SU-DHL-6 (cell line): ENCODE data around the gene SCT.

Experiments used
- H2AFZ ChIP-seq: fragments of 200-600 bp; sonication (generic); 2 replicates; pipeline ENCODE4 v1.6.1; 2014; ENCODE audit warnings: low read depth, mild to moderate bottlenecking, moderate library complexity, mixed read lengths, antibody characterized with exemption, low read length; ENCODE audit not compliant: severe bottlenecking
- H3F3A ChIP-seq: fragments of 200-600 bp; shearing (Covaris generic); 2 replicates; pipeline ENCODE4 v1.6.0; 2016; ENCODE audit warnings: antibody characterized with exemption, mild to moderate bottlenecking; ENCODE audit not compliant: insufficient read depth
- H3K27ac ChIP-seq: fragments of 200-600 bp; sonication (generic); 2 replicates; pipeline ENCODE4 v1.5.1; 2016; ENCODE audit warnings: low read depth, mild to moderate bottlenecking, low read length, moderate library complexity, mixed read lengths
- H3K27me3 ChIP-seq: fragments of 200-600 bp; sonication (generic), shearing (Covaris generic); 2 replicates; pipeline ENCODE4 v1.6.0; 2014; ENCODE audit warnings: mild to moderate bottlenecking, low read length
- H3K36me3 ChIP-seq: fragments of 200-600 bp; sonication (generic); 2 replicates; pipeline ENCODE4 v1.6.1; 2014; ENCODE audit warnings: mild to moderate bottlenecking, low read length, mixed read lengths
- H3K4me2 ChIP-seq: fragments of 300-600, 200-600 bp; shearing (Covaris generic), sonication (generic); 2 replicates; pipeline ENCODE4 v1.6.0; 2014; ENCODE audit warnings: low read length, low read depth, mild to moderate bottlenecking; ENCODE audit not compliant: poor library complexity, severe bottlenecking
- H3K4me3 ChIP-seq: fragments of 200-600 bp; sonication (generic); 2 replicates; pipeline ENCODE4 v1.5.1; 2014; ENCODE audit warnings: antibody characterized with exemption, low read length, mild to moderate bottlenecking, mixed read lengths; ENCODE audit not compliant: insufficient read depth, poor library complexity, severe bottlenecking
- H3K79me2 ChIP-seq: fragments of 200-600 bp; sonication (generic); 2 replicates; pipeline ENCODE4 v1.6.1; 2014; ENCODE audit warnings: mild to moderate bottlenecking, low read length, moderate library complexity; ENCODE audit not compliant: insufficient read depth
- H3K9ac ChIP-seq: fragments of 200-600 bp; sonication (generic); 2 replicates; pipeline ENCODE4 v1.7.0; 2014; ENCODE audit warnings: mild to moderate bottlenecking, low read length
- H3K9me2 ChIP-seq: fragments of 200-600 bp; sonication (generic); replicated peaks from 2 replicates; pipeline ENCODE4 v1.6.1; 2014; ENCODE audit warnings: low read length; ENCODE audit not compliant: insufficient read depth
- H3K9me3 ChIP-seq: fragments of 200-600 bp; sonication (generic); 2 replicates; pipeline ENCODE4 v1.6.1; 2014; ENCODE audit warnings: low read length, mixed read lengths; ENCODE audit not compliant: insufficient read depth
- H4K20me1 ChIP-seq: fragments of 200-600 bp; sonication (generic); 2 replicates; pipeline ENCODE4 v1.6.1; 2014; ENCODE audit warnings: low read depth, mild to moderate bottlenecking, antibody characterized with exemption, low read length, moderate library complexity, mixed read lengths
- EZH2phosphoT487 ChIP-seq: fragments of 200-600 bp; sonication (generic), shearing (Covaris generic); conservative IDR thresholded peaks from 2 replicates; pipeline ENCODE4 v1.6.1; 2018; ENCODE audit warnings: mild to moderate bottlenecking, antibody characterized with exemption, low read length, moderate library complexity, mixed read lengths
- TF ChIP-seq, protein P1 (sequence below): fragments of 200-600 bp; sonication (generic); IDR thresholded peaks from one replicate; pipeline ENCODE4 v1.5.1; 2017; ENCODE audit warnings: antibody characterized with exemption, mild to moderate bottlenecking, low read length, moderate library complexity; ENCODE audit not compliant: insufficient read depth, poor library complexity, severe bottlenecking

SCT gene

DNA sequence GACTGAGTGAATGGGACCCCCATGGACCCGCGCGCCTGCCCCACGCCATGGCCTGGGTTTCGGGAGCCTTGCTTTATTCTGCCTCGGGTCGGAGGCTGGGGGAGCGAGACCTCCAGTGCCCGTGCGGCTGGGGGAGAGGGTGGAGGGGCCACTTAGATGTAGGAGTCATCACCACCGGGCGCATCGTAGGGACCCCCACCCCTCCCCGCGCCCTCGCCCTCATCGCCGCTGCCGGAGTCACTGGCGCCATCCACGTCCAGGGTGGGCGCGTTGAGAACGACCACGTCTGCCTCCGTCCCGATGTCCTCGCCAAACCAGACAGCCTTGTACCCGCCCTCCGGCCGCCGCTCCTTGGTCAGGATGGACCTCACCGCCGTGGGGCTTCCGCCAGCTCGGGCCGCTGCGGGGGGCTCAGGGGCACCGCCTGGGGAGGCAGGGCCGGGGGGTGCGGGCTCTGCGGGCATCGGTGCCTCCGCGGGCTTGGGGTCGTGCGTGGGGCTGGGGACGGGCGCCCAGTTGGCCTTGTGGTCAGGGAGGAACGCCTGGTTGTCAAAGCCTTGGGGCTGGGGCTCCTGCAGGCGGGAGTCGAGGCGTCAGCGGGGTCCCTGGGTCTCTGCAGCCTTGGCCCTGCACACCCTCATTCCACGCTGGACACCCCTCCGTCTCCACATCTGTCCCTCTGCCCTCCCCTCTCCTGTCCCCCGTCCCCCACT, 9.6 kb downstream of the SCT start:
- Histone ChIP-seq H3F3A (peaks cover 3% of the 10 kb centered on the region), H3K9ac (no peak overlapping the region), H3K4me3 (no peak overlapping the region), H2AFZ (no peak overlapping the region), H3K36me3 (no peaks in the 10 kb centered on the region), H3K9me2 (no peaks in the 10 kb centered on the region), H3K79me2 (no peaks in the 10 kb centered on the region), H3K4me2 (no peak overlapping the region), H4K20me1 (no peaks in the 10 kb centered on the region; the same call in 1 of the 2 replicates), H3K9me3 (no peaks in the 10 kb centered on the region), H3K27ac (no peak overlapping the region), H3K27me3 (no peaks in the 10 kb centered on the region)
- TF ChIP-seq, protein P1, sequence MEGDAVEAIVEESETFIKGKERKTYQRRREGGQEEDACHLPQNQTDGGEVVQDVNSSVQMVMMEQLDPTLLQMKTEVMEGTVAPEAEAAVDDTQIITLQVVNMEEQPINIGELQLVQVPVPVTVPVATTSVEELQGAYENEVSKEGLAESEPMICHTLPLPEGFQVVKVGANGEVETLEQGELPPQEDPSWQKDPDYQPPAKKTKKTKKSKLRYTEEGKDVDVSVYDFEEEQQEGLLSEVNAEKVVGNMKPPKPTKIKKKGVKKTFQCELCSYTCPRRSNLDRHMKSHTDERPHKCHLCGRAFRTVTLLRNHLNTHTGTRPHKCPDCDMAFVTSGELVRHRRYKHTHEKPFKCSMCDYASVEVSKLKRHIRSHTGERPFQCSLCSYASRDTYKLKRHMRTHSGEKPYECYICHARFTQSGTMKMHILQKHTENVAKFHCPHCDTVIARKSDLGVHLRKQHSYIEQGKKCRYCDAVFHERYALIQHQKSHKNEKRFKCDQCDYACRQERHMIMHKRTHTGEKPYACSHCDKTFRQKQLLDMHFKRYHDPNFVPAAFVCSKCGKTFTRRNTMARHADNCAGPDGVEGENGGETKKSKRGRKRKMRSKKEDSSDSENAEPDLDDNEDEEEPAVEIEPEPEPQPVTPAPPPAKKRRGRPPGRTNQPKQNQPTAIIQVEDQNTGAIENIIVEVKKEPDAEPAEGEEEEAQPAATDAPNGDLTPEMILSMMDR, result no peak
- no peak for TF ChIP-seq EZH2phosphoT487

DNA sequence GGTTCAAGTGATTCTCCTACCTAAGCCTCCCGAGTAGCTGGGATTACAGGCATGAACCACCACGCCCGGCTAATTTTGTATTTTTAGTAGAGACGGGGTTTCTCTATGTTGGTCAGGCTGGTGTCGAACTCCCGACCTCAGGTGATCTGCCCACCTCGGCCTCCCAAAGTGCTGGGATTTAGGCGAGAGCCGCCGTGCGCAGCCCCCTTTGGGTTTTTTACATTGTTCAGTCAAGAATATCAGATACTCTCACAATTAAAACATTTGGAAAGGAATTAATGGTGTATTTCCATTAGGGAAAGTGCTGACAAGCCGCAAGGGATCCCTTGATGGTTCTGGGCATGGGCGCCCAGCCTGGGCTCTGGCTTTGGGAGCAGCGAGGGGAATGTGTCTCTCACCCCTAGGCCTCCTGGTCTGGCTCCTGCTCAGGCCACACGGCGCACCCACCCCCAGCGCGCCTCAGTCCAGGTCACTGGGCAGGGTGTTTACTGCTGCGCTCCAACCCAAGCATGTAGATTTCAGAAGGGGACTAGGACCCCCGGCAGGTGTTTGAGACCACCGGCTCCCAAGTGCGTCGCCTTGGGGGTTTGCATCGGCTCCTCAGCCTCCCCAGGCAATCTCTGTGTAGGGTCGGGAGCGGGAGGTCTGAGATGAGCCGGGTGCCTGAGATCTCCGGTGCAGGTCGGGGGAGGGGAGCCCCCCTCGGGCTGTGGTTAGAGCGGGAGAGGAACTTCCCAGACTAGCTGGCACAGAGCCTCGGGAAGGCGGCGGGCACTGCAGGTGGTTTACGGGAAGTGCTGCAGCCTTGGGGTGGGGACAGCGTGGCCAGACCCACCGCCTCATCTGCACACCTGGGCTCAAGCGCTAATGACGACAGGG, 10.4 kb downstream of the SCT start:
- Histone ChIP-seq H3K4me3 (peak overlapping the region; percentile 91), H3K9me2 (no peaks in the 10 kb centered on the region), H3F3A (peaks cover 10% of the 10 kb centered on the region), H4K20me1 (no peaks in the 10 kb centered on the region; the same call in 1 of the 2 replicates), H3K27ac (peak overlapping the region; percentile 86), H3K9me3 (no peaks in the 10 kb centered on the region), H3K79me2 (no peaks in the 10 kb centered on the region), H3K36me3 (no peaks in the 10 kb centered on the region), H3K4me2 (peak overlapping the region; percentile 87), H3K27me3 (no peaks in the 10 kb centered on the region), H2AFZ (peak overlapping the region; percentile 72), H3K9ac (peak overlapping the region; percentile 73)
- TF ChIP-seq, protein P1, result no peak
- TF ChIP-seq EZH2phosphoT487, result no peak

DNA sequence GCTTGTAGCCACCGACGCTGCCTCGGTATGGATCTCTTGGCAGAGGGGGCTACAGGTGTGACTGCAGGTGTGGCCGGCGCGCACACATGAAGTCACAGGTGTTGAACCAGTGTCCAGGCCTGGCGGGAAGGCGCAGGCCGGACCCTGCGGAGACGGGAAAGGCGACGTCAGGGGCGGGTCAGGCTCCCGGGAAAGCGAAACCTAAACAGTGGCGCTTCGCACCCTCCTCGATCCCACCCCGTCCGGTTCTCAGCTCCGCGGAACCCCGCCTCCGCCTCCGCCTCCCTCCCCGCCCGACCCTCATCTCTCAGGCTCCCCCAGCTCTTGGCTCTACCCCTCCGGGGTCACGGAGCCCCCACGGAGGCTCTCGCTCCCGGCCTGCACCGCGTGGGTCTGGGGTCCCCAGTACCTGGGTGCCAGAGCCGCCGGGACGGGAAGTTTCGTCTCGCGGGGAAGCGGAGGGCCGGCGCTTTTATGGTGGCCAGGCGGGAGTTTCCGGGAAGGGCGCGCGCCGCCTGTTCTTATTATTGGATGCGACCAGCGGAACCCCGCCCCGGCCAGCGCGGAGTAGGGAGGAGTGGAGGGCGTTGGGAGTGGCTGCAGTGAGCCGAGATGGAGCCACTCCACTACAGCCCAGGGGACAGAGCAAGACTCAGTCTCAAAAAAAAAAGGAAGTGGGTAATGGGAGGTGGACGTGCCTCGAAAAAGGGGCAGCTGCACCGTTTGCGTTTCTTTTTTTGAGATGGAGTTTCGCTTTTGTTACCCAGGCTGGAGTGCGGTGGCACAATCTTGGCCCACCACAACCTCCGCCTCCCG, 11.3 kb downstream of the SCT start, which contains the start of gene IRF7:
Gene IRF7, minus strand, starts transcription at position 447 of the 816 bp plus-strand sequence. CDS start 586 bp downstream, outside the sequence.
- TF ChIP-seq EZH2phosphoT487, result no peak
- TF ChIP-seq, protein P1, result no peak
- H3K4me2 ChIP-seq, result peak within 1 kb of the TSS; percentile 87
- H4K20me1 ChIP-seq, result no peaks in the 10 kb centered on the region; the same call in 1 of the 2 replicates

More for the DNA sequence above, 11.3 kb downstream of the SCT start, which contains the start of gene IRF7:
- peak within 1 kb of the TSS; percentile 73 for H3K9ac ChIP-seq
- peaks cover 10% of the 10 kb centered on the region for H3F3A ChIP-seq
- no peaks in the 10 kb centered on the region for H3K79me2 ChIP-seq
- no peaks in the 10 kb centered on the region for H3K9me3 ChIP-seq
- H3K27ac ChIP-seq, result peak within 1 kb of the TSS; percentile 86
- H3K4me3 ChIP-seq, result peak within 1 kb of the TSS; percentile 91
- no peaks in the 10 kb centered on the region for H3K27me3 ChIP-seq
- H3K36me3 ChIP-seq, result no peaks in the 10 kb centered on the region
- no peaks in the 10 kb centered on the region for H3K9me2 ChIP-seq
- peak within 1 kb of the TSS; percentile 72 for H2AFZ ChIP-seq
